GM10847 (cell line): ENCODE data around the gene TMEM250.

Experiments
- POLR2A ChIP-seq: IDR thresholded peaks from 2 replicates; pipeline ENCODE4 v1.6.1; 2011; ENCODE audit not compliant: insufficient read length; ENCODE audit errors: extremely low read depth

The TMEM250 gene

GRCh38 chr9:136098210-136098609 is 20.5 kb downstream of the TMEM250 start:
- TF ChIP-seq POLR2A: no peak

GRCh38 chr9:136096505-136097001 is 22.1 kb downstream of the TMEM250 start:
- no peak for TF ChIP-seq POLR2A

GRCh38 chr9:136095070-136096058 is 23.3 kb downstream of the TMEM250 start, which contains the start of gene NACC2:
Gene NACC2, minus strand, starts transcription at chr9:136095289. Its CDS starts 44,768 bp downstream, at chr9:136050521.
- no peak for TF ChIP-seq POLR2A

- no peak for TF ChIP-seq POLR2A
Observed at GRCh38 chr9:136093995-136094881, 24.4 kb downstream of the TMEM250 start.

- TF ChIP-seq POLR2A: no peak
Observed at GRCh38 chr9:136093346-136093986, 25.2 kb downstream of the TMEM250 start.

- TF ChIP-seq POLR2A: no peak
Observed at GRCh38 chr9:136092741-136093140, 25.9 kb downstream of the TMEM250 start.

- TF ChIP-seq POLR2A: no peak
Observed at GRCh38 chr9:136092353-136092650, 26.4 kb downstream of the TMEM250 start.

GRCh38 chr9:136091582-136092352 is 26.9 kb downstream of the TMEM250 start:
- TF ChIP-seq POLR2A: no peak

GRCh38 chr9:136090768-136091581 is 27.7 kb downstream of the TMEM250 start:
- TF ChIP-seq POLR2A: no peak

GRCh38 chr9:136090056-136090735 is 28.5 kb downstream of the TMEM250 start:
- no peak for TF ChIP-seq POLR2A

- TF ChIP-seq POLR2A: no peak
Observed at GRCh38 chr9:136089697-136090045, 29.0 kb downstream of the TMEM250 start.

GRCh38 chr9:136088939-136089696 is 29.6 kb downstream of the TMEM250 start:
- no peak for TF ChIP-seq POLR2A

- no peak for TF ChIP-seq POLR2A
Observed at GRCh38 chr9:136088481-136088938, 30.2 kb downstream of the TMEM250 start.
